WTC11 (cell line): ENCODE data around the gene KCTD18. TPM values are rescaled to one million over a fixed set of nuclear protein-coding genes. Genes with fewer than 3 reads are reported as not detected.

ENCODE experiments used
- ATAC-seq: fragments of 200-7000 bp; cut with Tn5 transposase; 2 replicates; pipeline ENCODE4 v1.10.0; 2021; ENCODE audit warnings: mild to moderate bottlenecking, moderate library complexity
- CTCF ChIA-PET: fragments of 300-600 bp; sonication (Branson Sonifier 250); formaldehyde crosslinking; loops from one replicate; lab custom pipeline; 2021; ENCODE audit warnings: antibody characterized with exemption; lab: Charles Lee
- POLR2A ChIA-PET: fragments of 350-600 bp; sonication (Branson Sonifier 250); formaldehyde crosslinking; loops from one replicate; lab custom pipeline; 2021; ENCODE audit warnings: antibody characterized with exemption; lab: Charles Lee
- DNase-seq: peaks from one replicate; pipeline ENCODE4 v3.0.0; 2021; ENCODE audit warnings: low spot score
- H3K27ac Mint-ChIP-seq: 2 replicates; pipeline ENCODE4 v1.8.0; 2021; ENCODE audit warnings: mixed read lengths
- H3K27me3 Mint-ChIP-seq: 2 replicates; pipeline ENCODE4 v1.8.0; 2021; ENCODE audit warnings: low read depth, mild to moderate bottlenecking, moderate library complexity, mixed read lengths
- H3K36me3 Mint-ChIP-seq: 2 replicates; pipeline ENCODE4 v1.8.0; 2021; ENCODE audit warnings: mixed read lengths
- H3K4me1 Mint-ChIP-seq: 2 replicates; pipeline ENCODE4 v1.8.0; 2022; ENCODE audit warnings: mixed read lengths
- H3K4me3 Mint-ChIP-seq: 2 replicates; pipeline ENCODE4 v1.8.0; 2021; ENCODE audit warnings: mild to moderate bottlenecking, moderate library complexity, mixed read lengths
- H3K9me3 Mint-ChIP-seq: 2 replicates; pipeline ENCODE4 v1.8.0; 2021; ENCODE audit warnings: mixed read lengths
- EMX1 ChIP-seq: fragments of 250-450 bp; sonication (Bioruptor Pico); IDR thresholded peaks from 2 replicates; pipeline ENCODE4 v1.8.0; 2021; ENCODE audit warnings: mild to moderate bottlenecking
- FOXK1 ChIP-seq: sonication (generic); formaldehyde crosslinking; IDR thresholded peaks from 2 replicates; pipeline ENCODE4 v1.8.0; 2022; ENCODE audit warnings: mild to moderate bottlenecking, moderate library complexity, missing genetic modification reagents
- FOXP1 ChIP-seq: sonication (generic); formaldehyde crosslinking; IDR thresholded peaks from 2 replicates; pipeline ENCODE4 v1.8.0; 2022; ENCODE audit warnings: missing genetic modification reagents, mild to moderate bottlenecking, moderate library complexity, borderline replicate concordance
- GRHL2 ChIP-seq: fragments of 250-450 bp; sonication (Bioruptor Pico); IDR thresholded peaks from 2 replicates; pipeline ENCODE4 v1.8.0; 2022; ENCODE audit warnings: mild to moderate bottlenecking, moderate library complexity; ENCODE audit not compliant: insufficient replicate concordance, severe bottlenecking
- GTF2I ChIP-seq: fragments of 250-450 bp; sonication (Bioruptor Pico); conservative IDR thresholded peaks from 2 replicates; pipeline ENCODE4 v1.4.0; 2021; ENCODE audit warnings: mild to moderate bottlenecking
- PRRX2 ChIP-seq: fragments of 250-450 bp; sonication (Bioruptor Pico); IDR thresholded peaks from 2 replicates; pipeline ENCODE4 v1.8.0; 2021; ENCODE audit warnings: mild to moderate bottlenecking
- TCF7 ChIP-seq: sonication (generic); formaldehyde crosslinking; IDR thresholded peaks from 2 replicates; pipeline ENCODE4 v1.8.0; 2022; ENCODE audit warnings: mild to moderate bottlenecking, low read depth, missing genetic modification reagents, moderate library complexity
- TEAD4 ChIP-seq: sonication (generic); formaldehyde crosslinking; IDR thresholded peaks from 2 replicates; pipeline ENCODE4 v1.8.0; 2022; ENCODE audit warnings: mild to moderate bottlenecking, missing genetic modification reagents
- ZNF232 ChIP-seq: sonication (generic); formaldehyde crosslinking; IDR thresholded peaks from 2 replicates; pipeline ENCODE4 v1.8.0; 2022; ENCODE audit warnings: mild to moderate bottlenecking, missing genetic modification reagents
- ZNF423 ChIP-seq: fragments of 250-450 bp; sonication (Bioruptor Pico); IDR thresholded peaks from 2 replicates; pipeline ENCODE4 v2.1.2; 2022; ENCODE audit warnings: mild to moderate bottlenecking, moderate library complexity
- total RNA-seq: library from RNA; stranded (reverse); gene quantifications from 3 replicates; pipeline ENCODE4 v1.2.3, GENCODE V29; 2021
- TF ChIP-seq, protein P1 (sequence below): fragments of 250-450 bp; sonication (Bioruptor Pico); IDR thresholded peaks from 2 replicates; pipeline ENCODE4 v1.9.0; 2021; ENCODE audit warnings: mild to moderate bottlenecking
- TF ChIP-seq, protein P2 (sequence below): fragments of 250-450 bp; sonication (Bioruptor Pico); IDR thresholded peaks from 2 replicates; pipeline ENCODE4 v2.1.2; 2022; ENCODE audit warnings: mild to moderate bottlenecking, moderate library complexity
- TF ChIP-seq, protein P3 (sequence below): fragments of 250-450 bp; sonication (Bioruptor Pico); IDR thresholded peaks from 2 replicates; pipeline ENCODE4 v1.8.0; 2021; ENCODE audit warnings: mild to moderate bottlenecking
- TF ChIP-seq, protein P4 (sequence below): sonication (generic); formaldehyde crosslinking; IDR thresholded peaks from 2 replicates; pipeline ENCODE4 v1.8.0; 2022; ENCODE audit warnings: mild to moderate bottlenecking, missing genetic modification reagents
- TF ChIP-seq, protein P5 (sequence below): sonication (generic); formaldehyde crosslinking; IDR thresholded peaks from 2 replicates; pipeline ENCODE4 v1.8.0; 2023; ENCODE audit warnings: missing genetic modification reagents
- TF ChIP-seq, protein P6 (sequence below): sonication (generic); formaldehyde crosslinking; IDR thresholded peaks from 2 replicates; pipeline ENCODE4 v1.8.1; 2022; ENCODE audit warnings: low read depth, missing genetic modification reagents, borderline replicate concordance
- TF ChIP-seq, protein P7 (sequence below): fragments of 250-450 bp; sonication (Bioruptor Pico); IDR thresholded peaks from 2 replicates; pipeline ENCODE4 v1.9.0; 2021; ENCODE audit warnings: moderate library complexity, mild to moderate bottlenecking, inconsistent platforms, borderline replicate concordance

Gene KCTD18
- total RNA-seq, 1 experiment from 2014 or later, result 4.9 TPM

DNA sequence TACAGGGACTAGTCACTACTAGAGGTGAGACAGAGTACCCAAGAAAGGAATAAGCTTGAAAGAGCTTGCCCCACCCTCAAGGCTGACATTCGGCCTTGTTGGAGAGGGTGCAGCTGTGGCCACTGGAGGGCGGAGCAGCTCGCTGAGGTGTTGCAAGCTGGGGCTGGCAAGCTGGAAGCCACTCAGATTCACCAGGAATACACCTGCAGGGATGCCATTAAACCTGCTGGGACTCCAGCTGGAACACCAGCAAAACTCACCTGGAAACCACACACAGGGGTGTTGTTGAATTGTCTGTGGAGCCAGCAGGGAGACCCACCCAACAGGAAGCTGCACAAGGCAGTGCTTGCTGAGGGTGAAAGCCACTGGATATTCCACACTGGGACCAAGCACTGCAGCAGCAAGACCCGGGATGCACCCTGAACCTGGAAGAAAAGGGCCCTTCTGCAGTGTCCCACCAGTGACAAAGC is 26.1 kb downstream of the KCTD18 start:
- ChIA-PET POLR2A (interaction anchor here (1.3 kb wide), 1 partner anchor 10 kb away, joined by 5 read pairs; no protein-coding TSS in a partner anchor), CTCF (interaction anchor here (0.6 to 6.5 kb wide), 43 partner anchors 10 to 510 kb away, joined by 3 to 62 read pairs (median 4); partner anchors contain the start of genes AOX1, KCTD18 and SGO2)
- Mint-ChIP-seq H3K4me3 (no peak overlapping the region), H3K27me3 (no peaks in the 10 kb centered on the region), H3K27ac (no peak overlapping the region), H3K36me3 (peaks cover 12% of the 10 kb centered on the region), H3K4me1 (peaks cover 38% of the 10 kb centered on the region), H3K9me3 (no peaks in the 10 kb centered on the region)
- TF ChIP-seq ZNF232 (CRISPR knock-in tag) (no peak), FOXP1 (CRISPR knock-in tag) (0 out of 2 replicates have a peak, but pooled peaks have one; percentile 12), PRRX2 (CRISPR knock-in tag) (peak; percentile 33; the same call in 1 of the 2 replicates), EMX1 (CRISPR knock-in tag) (peak; percentile 70; the same call in 1 of the 2 replicates), TCF7 (CRISPR knock-in tag) (no peak), ZNF423 (CRISPR knock-in tag) (peak; percentile 85)
- TF ChIP-seq, protein P1, sequence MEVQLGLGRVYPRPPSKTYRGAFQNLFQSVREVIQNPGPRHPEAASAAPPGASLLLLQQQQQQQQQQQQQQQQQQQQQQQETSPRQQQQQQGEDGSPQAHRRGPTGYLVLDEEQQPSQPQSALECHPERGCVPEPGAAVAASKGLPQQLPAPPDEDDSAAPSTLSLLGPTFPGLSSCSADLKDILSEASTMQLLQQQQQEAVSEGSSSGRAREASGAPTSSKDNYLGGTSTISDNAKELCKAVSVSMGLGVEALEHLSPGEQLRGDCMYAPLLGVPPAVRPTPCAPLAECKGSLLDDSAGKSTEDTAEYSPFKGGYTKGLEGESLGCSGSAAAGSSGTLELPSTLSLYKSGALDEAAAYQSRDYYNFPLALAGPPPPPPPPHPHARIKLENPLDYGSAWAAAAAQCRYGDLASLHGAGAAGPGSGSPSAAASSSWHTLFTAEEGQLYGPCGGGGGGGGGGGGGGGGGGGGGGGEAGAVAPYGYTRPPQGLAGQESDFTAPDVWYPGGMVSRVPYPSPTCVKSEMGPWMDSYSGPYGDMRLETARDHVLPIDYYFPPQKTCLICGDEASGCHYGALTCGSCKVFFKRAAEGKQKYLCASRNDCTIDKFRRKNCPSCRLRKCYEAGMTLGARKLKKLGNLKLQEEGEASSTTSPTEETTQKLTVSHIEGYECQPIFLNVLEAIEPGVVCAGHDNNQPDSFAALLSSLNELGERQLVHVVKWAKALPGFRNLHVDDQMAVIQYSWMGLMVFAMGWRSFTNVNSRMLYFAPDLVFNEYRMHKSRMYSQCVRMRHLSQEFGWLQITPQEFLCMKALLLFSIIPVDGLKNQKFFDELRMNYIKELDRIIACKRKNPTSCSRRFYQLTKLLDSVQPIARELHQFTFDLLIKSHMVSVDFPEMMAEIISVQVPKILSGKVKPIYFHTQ (CRISPR knock-in tag), result 0 out of 2 replicates have a peak, but pooled peaks have one; percentile 37
- TF ChIP-seq, protein P2, sequence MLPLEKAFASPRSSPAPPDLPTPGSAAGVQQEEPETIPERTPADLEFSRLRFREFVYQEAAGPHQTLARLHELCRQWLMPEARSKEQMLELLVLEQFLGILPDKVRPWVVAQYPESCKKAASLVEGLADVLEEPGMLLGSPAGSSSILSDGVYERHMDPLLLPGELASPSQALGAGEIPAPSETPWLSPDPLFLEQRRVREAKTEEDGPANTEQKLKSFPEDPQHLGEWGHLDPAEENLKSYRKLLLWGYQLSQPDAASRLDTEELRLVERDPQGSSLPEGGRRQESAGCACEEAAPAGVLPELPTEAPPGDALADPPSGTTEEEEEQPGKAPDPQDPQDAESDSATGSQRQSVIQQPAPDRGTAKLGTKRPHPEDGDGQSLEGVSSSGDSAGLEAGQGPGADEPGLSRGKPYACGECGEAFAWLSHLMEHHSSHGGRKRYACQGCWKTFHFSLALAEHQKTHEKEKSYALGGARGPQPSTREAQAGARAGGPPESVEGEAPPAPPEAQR (CRISPR knock-in tag), result no peak
- TF ChIP-seq, protein P3, sequence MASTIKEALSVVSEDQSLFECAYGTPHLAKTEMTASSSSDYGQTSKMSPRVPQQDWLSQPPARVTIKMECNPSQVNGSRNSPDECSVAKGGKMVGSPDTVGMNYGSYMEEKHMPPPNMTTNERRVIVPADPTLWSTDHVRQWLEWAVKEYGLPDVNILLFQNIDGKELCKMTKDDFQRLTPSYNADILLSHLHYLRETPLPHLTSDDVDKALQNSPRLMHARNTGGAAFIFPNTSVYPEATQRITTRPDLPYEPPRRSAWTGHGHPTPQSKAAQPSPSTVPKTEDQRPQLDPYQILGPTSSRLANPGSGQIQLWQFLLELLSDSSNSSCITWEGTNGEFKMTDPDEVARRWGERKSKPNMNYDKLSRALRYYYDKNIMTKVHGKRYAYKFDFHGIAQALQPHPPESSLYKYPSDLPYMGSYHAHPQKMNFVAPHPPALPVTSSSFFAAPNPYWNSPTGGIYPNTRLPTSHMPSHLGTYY (CRISPR knock-in tag), result 0 out of 2 replicates have a peak, but pooled peaks have one; percentile 18
- DNase-seq (peak; percentile 82), ATAC-seq (peak; percentile 80)

DNA sequence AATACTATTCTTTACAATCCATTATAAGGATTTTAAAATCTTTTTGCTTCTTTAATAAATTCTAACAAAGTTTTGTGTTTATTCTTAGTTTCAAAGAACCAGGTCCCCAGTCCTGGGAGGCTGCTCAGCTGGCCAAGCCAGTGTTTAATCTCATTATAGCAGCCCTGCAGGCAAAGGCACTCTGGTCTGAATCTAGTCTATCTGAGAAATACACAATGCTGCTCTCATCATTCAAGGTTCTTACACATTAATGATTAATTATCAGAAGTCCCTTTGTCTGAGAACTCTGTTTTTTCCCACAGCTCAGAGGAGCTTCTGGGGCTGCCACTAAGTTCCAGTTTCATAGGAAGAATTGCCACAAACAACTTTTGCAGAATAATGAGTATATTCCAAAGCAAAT is 27.7 kb downstream of the KCTD18 start:
- DNase-seq, result no peak
- no peak for ATAC-seq
- ChIA-PET CTCF (interaction anchor here (0.7 to 6.5 kb wide), 16 partner anchors 11 to 951 kb away, joined by 3 to 62 read pairs (median 8); partner anchors contain the start of gene KCTD18), POLR2A (no interaction called here)
- H3K36me3 Mint-ChIP-seq, result peaks cover 25% of the 10 kb centered on the region
- H3K4me3 Mint-ChIP-seq, result no peak overlapping the region
- H3K27me3 Mint-ChIP-seq, result no peaks in the 10 kb centered on the region
- no peaks in the 10 kb centered on the region for H3K9me3 Mint-ChIP-seq
- H3K27ac Mint-ChIP-seq, result no peak overlapping the region
- peaks cover 40% of the 10 kb centered on the region for H3K4me1 Mint-ChIP-seq
- TF ChIP-seq, protein P1 (CRISPR knock-in tag), result no peak
- TF ChIP-seq PRRX2 (CRISPR knock-in tag) (no peak), TEAD4 (CRISPR knock-in tag) (no peak), GRHL2 (CRISPR knock-in tag) (no peak), FOXK1 (no peak), GTF2I (CRISPR knock-in tag) (no peak)
- TF ChIP-seq, protein P4, sequence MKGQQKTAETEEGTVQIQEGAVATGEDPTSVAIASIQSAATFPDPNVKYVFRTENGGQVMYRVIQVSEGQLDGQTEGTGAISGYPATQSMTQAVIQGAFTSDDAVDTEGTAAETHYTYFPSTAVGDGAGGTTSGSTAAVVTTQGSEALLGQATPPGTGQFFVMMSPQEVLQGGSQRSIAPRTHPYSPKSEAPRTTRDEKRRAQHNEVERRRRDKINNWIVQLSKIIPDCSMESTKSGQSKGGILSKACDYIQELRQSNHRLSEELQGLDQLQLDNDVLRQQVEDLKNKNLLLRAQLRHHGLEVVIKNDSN (CRISPR knock-in tag), result no peak
- TF ChIP-seq, protein P5, sequence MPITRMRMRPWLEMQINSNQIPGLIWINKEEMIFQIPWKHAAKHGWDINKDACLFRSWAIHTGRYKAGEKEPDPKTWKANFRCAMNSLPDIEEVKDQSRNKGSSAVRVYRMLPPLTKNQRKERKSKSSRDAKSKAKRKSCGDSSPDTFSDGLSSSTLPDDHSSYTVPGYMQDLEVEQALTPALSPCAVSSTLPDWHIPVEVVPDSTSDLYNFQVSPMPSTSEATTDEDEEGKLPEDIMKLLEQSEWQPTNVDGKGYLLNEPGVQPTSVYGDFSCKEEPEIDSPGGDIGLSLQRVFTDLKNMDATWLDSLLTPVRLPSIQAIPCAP (CRISPR knock-in tag), result no peak
- TF ChIP-seq, protein P6, sequence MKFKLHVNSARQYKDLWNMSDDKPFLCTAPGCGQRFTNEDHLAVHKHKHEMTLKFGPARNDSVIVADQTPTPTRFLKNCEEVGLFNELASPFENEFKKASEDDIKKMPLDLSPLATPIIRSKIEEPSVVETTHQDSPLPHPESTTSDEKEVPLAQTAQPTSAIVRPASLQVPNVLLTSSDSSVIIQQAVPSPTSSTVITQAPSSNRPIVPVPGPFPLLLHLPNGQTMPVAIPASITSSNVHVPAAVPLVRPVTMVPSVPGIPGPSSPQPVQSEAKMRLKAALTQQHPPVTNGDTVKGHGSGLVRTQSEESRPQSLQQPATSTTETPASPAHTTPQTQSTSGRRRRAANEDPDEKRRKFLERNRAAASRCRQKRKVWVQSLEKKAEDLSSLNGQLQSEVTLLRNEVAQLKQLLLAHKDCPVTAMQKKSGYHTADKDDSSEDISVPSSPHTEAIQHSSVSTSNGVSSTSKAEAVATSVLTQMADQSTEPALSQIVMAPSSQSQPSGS (CRISPR knock-in tag), result no peak
- TF ChIP-seq, protein P7, sequence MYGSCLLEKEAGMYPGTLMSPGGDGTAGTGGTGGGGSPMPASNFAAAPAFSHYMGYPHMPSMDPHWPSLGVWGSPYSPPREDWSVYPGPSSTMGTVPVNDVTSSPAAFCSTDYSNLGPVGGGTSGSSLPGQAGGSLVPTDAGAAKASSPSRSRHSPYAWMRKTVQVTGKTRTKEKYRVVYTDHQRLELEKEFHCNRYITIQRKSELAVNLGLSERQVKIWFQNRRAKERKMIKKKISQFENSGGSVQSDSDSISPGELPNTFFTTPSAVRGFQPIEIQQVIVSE, result no peak
